NOMO-1 treated with dmso at 0.1 percent for 144 hours (cell line): Measurements from ENCODE around the gene ITGA2.

ENCODE experiments used
- DNase-seq: peaks from one replicate; lab custom pipeline; 2025; ENCODE audit not compliant: unreplicated experiment; lab: John Stamatoyannopoulos, UW

ITGA2 gene

GRCh38 chr5:52988335-52989024 is 672 bp upstream of the ITGA2 start:
- no peak for DNase-seq

- DNase-seq = no peak
Measured at GRCh38 chr5:52989781-52990527, 802 bp downstream of the ITGA2 start.

GRCh38 chr5:52990528-52990925 is 1.4 kb downstream of the ITGA2 start:
- DNase-seq = no peak

- DNase-seq = no peak
Measured at GRCh38 chr5:52993367-52993766, 4.2 kb downstream of the ITGA2 start.

GRCh38 chr5:52994266-52994665 is 5.1 kb downstream of the ITGA2 start:
- DNase-seq = no peak

- DNase-seq = no peak
Measured at GRCh38 chr5:52995095-52995494, 5.9 kb downstream of the ITGA2 start.

- no peak for DNase-seq
Measured at GRCh38 chr5:52995914-52996313, 6.8 kb downstream of the ITGA2 start.

GRCh38 chr5:52996979-52997378 is 7.8 kb downstream of the ITGA2 start:
- no peak for DNase-seq

GRCh38 chr5:52997424-52997823 is 8.3 kb downstream of the ITGA2 start:
- DNase-seq = no peak

GRCh38 chr5:52998552-52999313 is 9.6 kb downstream of the ITGA2 start:
- no peak for DNase-seq

- DNase-seq = no peak
Measured at GRCh38 chr5:52999344-52999949, 10.3 kb downstream of the ITGA2 start.

- no peak for DNase-seq
Measured at GRCh38 chr5:53001541-53001940, 12.4 kb downstream of the ITGA2 start.

GRCh38 chr5:53002491-53002890 is 13.3 kb downstream of the ITGA2 start:
- no peak for DNase-seq

- no peak for DNase-seq
Measured at GRCh38 chr5:53003144-53003543, 14.0 kb downstream of the ITGA2 start.

- no peak for DNase-seq
Measured at GRCh38 chr5:53006911-53007890, 18.0 kb downstream of the ITGA2 start.

GRCh38 chr5:53008751-53009150 is 19.6 kb downstream of the ITGA2 start:
- DNase-seq = no peak

GRCh38 chr5:53009816-53010215 is 20.7 kb downstream of the ITGA2 start:
- DNase-seq = no peak

- DNase-seq = no peak
Measured at GRCh38 chr5:53010814-53011213, 21.7 kb downstream of the ITGA2 start.

GRCh38 chr5:53011233-53011632 is 22.1 kb downstream of the ITGA2 start:
- no peak for DNase-seq

- no peak for DNase-seq
Measured at GRCh38 chr5:53013857-53014256, 24.7 kb downstream of the ITGA2 start.
